ENCODE measurements around the gene ULK2. TPM values are rescaled to one million over a fixed set of nuclear protein-coding genes. Genes with fewer than 3 reads are reported as not detected.
"Not testable (repeated sequence)": the region's sequence is repeated elsewhere in the genome, so short reads cannot be mapped to it uniquely, and the experiment has no call there.

Gene ULK2
- total and polyA plus RNA-seq, 8 donors, result 14.4 to 36.7 (median 28.3) TPM

DNA sequence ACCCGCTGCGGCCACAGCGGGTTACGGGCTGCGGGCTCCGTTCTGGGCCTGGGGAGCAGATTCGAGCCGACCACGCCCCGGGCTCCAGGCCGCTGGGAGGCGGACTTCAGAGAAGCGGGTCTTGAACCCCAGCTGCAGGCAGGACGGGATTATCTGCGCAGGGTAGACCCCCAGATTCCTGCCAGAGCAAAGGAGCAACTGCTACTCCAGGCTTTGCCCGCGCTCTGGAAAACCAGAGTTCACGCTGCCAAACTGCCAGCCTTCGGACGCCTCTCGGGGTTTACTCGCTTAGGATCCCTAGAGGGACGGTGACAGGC is 301 bp upstream of the ULK2 start:
- H3K9me3 ChIP-seq, result no peaks in the 10 kb centered on the region
- DNase-seq (no peak), ATAC-seq (no peak)
- H3K36me3 ChIP-seq, result no peaks in the 10 kb centered on the region
- H3K4me3 ChIP-seq, result peak overlapping the region; percentile 80 to 82
- TF ChIP-seq, protein P1, sequence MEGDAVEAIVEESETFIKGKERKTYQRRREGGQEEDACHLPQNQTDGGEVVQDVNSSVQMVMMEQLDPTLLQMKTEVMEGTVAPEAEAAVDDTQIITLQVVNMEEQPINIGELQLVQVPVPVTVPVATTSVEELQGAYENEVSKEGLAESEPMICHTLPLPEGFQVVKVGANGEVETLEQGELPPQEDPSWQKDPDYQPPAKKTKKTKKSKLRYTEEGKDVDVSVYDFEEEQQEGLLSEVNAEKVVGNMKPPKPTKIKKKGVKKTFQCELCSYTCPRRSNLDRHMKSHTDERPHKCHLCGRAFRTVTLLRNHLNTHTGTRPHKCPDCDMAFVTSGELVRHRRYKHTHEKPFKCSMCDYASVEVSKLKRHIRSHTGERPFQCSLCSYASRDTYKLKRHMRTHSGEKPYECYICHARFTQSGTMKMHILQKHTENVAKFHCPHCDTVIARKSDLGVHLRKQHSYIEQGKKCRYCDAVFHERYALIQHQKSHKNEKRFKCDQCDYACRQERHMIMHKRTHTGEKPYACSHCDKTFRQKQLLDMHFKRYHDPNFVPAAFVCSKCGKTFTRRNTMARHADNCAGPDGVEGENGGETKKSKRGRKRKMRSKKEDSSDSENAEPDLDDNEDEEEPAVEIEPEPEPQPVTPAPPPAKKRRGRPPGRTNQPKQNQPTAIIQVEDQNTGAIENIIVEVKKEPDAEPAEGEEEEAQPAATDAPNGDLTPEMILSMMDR (IDR thresholded peaks at IDR 0.05), result no peak
- intact Hi-C loops (cut with DNase I), result no loop called here
- peaks cover 0 to 21% of the 10 kb centered on the region in 2 donors for H3K4me1 ChIP-seq
- H3K27me3 ChIP-seq, result peaks cover 0 to 12% of the 10 kb centered on the region in 2 donors
- peak overlapping the region; percentile 86 to 89 for H3K27ac ChIP-seq

DNA sequence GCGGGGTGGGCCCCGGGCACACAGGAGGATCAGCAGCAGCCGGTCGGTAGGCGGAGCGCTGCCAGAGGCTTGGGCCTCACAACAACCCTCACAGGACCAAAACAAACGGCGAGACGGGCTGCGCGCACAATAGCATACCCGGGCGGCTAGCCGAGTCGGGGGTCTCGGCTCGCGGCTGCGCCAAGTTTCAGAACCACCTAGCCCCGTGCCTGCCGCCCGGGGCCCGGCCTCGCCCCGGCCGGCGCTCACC is 732 bp downstream of the ULK2 start:
- peak overlapping the region; percentile 80 to 82 for H3K4me3 ChIP-seq
- intact Hi-C loops (cut with DNase I), result no loop called here

GRCh38 chr17:19865021-19865420 is 2.7 kb downstream of the ULK2 start:
- peaks cover 0 to 10% of the 10 kb centered on the region in 2 donors for H3K36me3 ChIP-seq
- intact Hi-C loops (cut with DNase I), result no loop called here
- DNase-seq, result no peak
- no peak for ATAC-seq
- no peak overlapping the region for H3K4me3 ChIP-seq
- no peak overlapping the region for H3K27ac ChIP-seq
- TF ChIP-seq, protein P1 (IDR thresholded peaks at IDR 0.05), result no peak
- H3K27me3 ChIP-seq, result peaks cover 0 to 12% of the 10 kb centered on the region in 2 donors
- no peaks in the 10 kb centered on the region for H3K9me3 ChIP-seq
- H3K4me1 ChIP-seq, result peaks cover 0 to 21% of the 10 kb centered on the region in 2 donors

More for the DNA sequence above, 732 bp downstream of the ULK2 start:
- ATAC-seq, result peak; percentile 87
- peak overlapping the region; percentile 86 to 89 for H3K27ac ChIP-seq
- H3K27me3 ChIP-seq, result peaks cover 0 to 12% of the 10 kb centered on the region in 2 donors
- DNase-seq, result peak; percentile 66 to 91 (median 81)
- H3K36me3 ChIP-seq, result no peaks in the 10 kb centered on the region
- TF ChIP-seq, protein P1 (IDR thresholded peaks at IDR 0.05), result no peak
- H3K9me3 ChIP-seq, result no peaks in the 10 kb centered on the region
- H3K4me1 ChIP-seq, result peaks cover 0 to 21% of the 10 kb centered on the region in 2 donors

GRCh38 chr17:19860647-19861177 is 7.0 kb downstream of the ULK2 start:
- H3K27ac ChIP-seq; H3K9me3 ChIP-seq; H3K4me3 ChIP-seq; ATAC-seq; H3K4me1 ChIP-seq; H3K27me3 ChIP-seq; DNase-seq; intact Hi-C loops (cut with DNase I): not testable (repeated sequence)
- peaks cover 0 to 24% of the 10 kb centered on the region in 2 donors for H3K36me3 ChIP-seq

DNA sequence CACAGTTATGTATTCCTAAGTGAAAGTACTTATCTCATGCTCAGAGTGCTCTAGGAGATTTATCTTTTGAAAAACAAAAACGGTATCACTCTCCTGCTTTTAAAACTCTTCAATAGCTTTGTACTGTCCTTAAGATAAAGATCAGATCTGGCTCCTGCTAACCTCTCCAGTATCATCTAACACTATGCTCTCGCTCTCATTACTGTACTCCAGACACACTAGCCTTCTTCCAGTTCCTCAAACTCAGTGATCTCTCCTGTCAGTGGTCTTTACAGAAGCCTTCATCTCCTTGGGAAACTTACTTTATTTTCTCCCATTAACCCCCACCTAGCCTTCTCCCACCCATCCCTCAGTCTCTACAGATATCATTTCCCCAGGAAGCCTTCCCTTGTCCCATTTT is 10.1 kb downstream of the ULK2 start:
- H3K36me3 ChIP-seq, result peaks cover 0 to 24% of the 10 kb centered on the region in 2 donors
- H3K27ac ChIP-seq, result no peak overlapping the region
- DNase-seq (no peak), ATAC-seq (no peak)
- H3K27me3 ChIP-seq, result no peaks in the 10 kb centered on the region
- no peak overlapping the region for H3K4me3 ChIP-seq
- intact Hi-C loops (cut with DNase I), result no loop called here
- TF ChIP-seq, protein P1 (IDR thresholded peaks at IDR 0.05), result no peak
- no peaks in the 10 kb centered on the region for H3K4me1 ChIP-seq
- no peaks in the 10 kb centered on the region for H3K9me3 ChIP-seq

GRCh38 chr17:19833914-19834313 is 33.8 kb downstream of the ULK2 start:
- intact Hi-C loops (cut with DNase I), result no loop called here

More at GRCh38 chr17:19833914-19834313, 33.8 kb downstream of the ULK2 start:
- Histone ChIP-seq H3K27ac (no peak overlapping the region), H3K36me3 (peaks cover 0 to 25% of the 10 kb centered on the region in 2 donors), H3K27me3 (no peaks in the 10 kb centered on the region), H3K9me3 (no peaks in the 10 kb centered on the region), H3K4me3 (no peak overlapping the region), H3K4me1 (no peaks in the 10 kb centered on the region)
- TF ChIP-seq, protein P1 (IDR thresholded peaks at IDR 0.05), result no peak
- ATAC-seq (no peak), DNase-seq (no peak)
